H1 (cell line): Measurements from ENCODE around the gene TRMT6. TPM values are rescaled to one million over a fixed set of nuclear protein-coding genes. Genes with fewer than 3 reads are reported as not detected.

Experiments
- CTCF ChIA-PET: fragments of 300-600 bp; sonication (Branson Sonifier 250); formaldehyde crosslinking; loops from one replicate; lab custom pipeline; 2021; ENCODE audit not compliant: partially characterized antibody; lab: Charles Lee
- POLR2A ChIA-PET: fragments of 300-600 bp; sonication (Branson Sonifier 250); formaldehyde crosslinking; loops from one replicate; lab custom pipeline; 2021; ENCODE audit warnings: inconsistent platforms; ENCODE audit not compliant: partially characterized antibody; lab: Charles Lee
- DNase-seq, 2 experiments: peaks; one replicate each; pipeline versions ENCODE4 v3.0.0 to v3.0.0-alpha.2; 2010 to 2022; ENCODE audit warnings: low spot score in 2 of 2, low read depth in 1 of 2, mixed read lengths in 1 of 2
- FAIRE-seq: peaks from 2 replicates; lab custom pipeline; 2011; peaks lifted over from hg19 to GRCh38; lab: Jason Lieb, UNC
- H2AFZ ChIP-seq: 2 replicates; pipeline ENCODE4 v1.8.1; 2012; ENCODE audit warnings: low read length, inconsistent platforms
- H2AK5ac ChIP-seq: 2 replicates; pipeline ENCODE4 v1.6.1; 2013; ENCODE audit warnings: low read depth, low read length
- H2BK120ac ChIP-seq: replicated peaks from 2 replicates; pipeline ENCODE3; 2013; ENCODE audit warnings: low read depth, low read length, inconsistent platforms
- H2BK12ac ChIP-seq: 2 replicates; pipeline ENCODE4 v1.6.1; 2013; ENCODE audit warnings: low read depth, low read length
- H2BK15ac ChIP-seq: 2 replicates; pipeline ENCODE4 v1.6.1; 2013; ENCODE audit warnings: low read length
- H2BK20ac ChIP-seq: 2 replicates; pipeline ENCODE4 v1.6.1; 2013; ENCODE audit warnings: low read length
- H2BK5ac ChIP-seq: 2 replicates; pipeline ENCODE4 v1.6.1; 2013; ENCODE audit warnings: low read depth, low read length
- H3K14ac ChIP-seq: 2 replicates; pipeline ENCODE4 v1.6.1; 2013; ENCODE audit warnings: inconsistent platforms; ENCODE audit not compliant: insufficient read length
- H3K18ac ChIP-seq: 2 replicates; pipeline ENCODE4 v1.6.1; 2013; ENCODE audit warnings: low read length; ENCODE audit errors: extremely low read depth
- H3K23ac ChIP-seq: 2 replicates; pipeline ENCODE4 v1.6.1; 2013; ENCODE audit warnings: inconsistent platforms; ENCODE audit not compliant: insufficient read length
- H3K23me2 ChIP-seq: 2 replicates; pipeline ENCODE4 v1.6.1; 2013; ENCODE audit warnings: low read depth, low read length
- H3K27ac ChIP-seq: 2 replicates; pipeline ENCODE4 v1.6.1; 2011; ENCODE audit warnings: low read depth, low read length, inconsistent platforms
- H3K27me3 ChIP-seq, 4 experiments: replicated peaks in 1 of 4; 1 replicate in 1 of 4; 2 replicates in 3 of 4; pipeline versions ENCODE4 v1.6.1 to v1.8.1; 2011 to 2013; ENCODE audit warnings: low read length in 3 of 4, mild to moderate bottlenecking in 3 of 4, inconsistent platforms in 2 of 4, mixed read lengths in 2 of 4, moderate library complexity in 1 of 4; ENCODE audit not compliant: control insufficient read depth in 3 of 4, insufficient read depth in 3 of 4; ENCODE audit errors: extremely low read depth in 1 of 4
- H3K36me3 ChIP-seq, 4 experiments: 2 replicates each; pipeline versions ENCODE4 v1.6.1 to v1.8.1; 2011 to 2013; ENCODE audit warnings: mild to moderate bottlenecking in 4 of 4, low read length in 3 of 4, moderate library complexity in 2 of 4, control low read depth in 1 of 4, inconsistent platforms in 1 of 4; ENCODE audit not compliant: insufficient read depth in 4 of 4, control insufficient read depth in 2 of 4
- H3K4ac ChIP-seq: replicated peaks from 2 replicates; pipeline ENCODE3; 2013; ENCODE audit warnings: low read length, low read depth, mixed read lengths, inconsistent platforms; ENCODE audit not compliant: insufficient read length
- H3K4me1 ChIP-seq, 4 experiments: replicated peaks in 1 of 4; 1 replicate in 1 of 4; 2 replicates in 3 of 4; pipeline versions ENCODE4 v1.6.1 to v1.8.1; 2011 to 2013; ENCODE audit warnings: low read length in 3 of 4, inconsistent platforms in 2 of 4, mixed read lengths in 1 of 4; ENCODE audit not compliant: insufficient read depth in 4 of 4, control insufficient read depth in 3 of 4
- H3K4me2 ChIP-seq, 2 experiments: 2 replicates each; pipeline versions ENCODE4 v1.6.1 to v1.8.1; 2011 to 2013; ENCODE audit warnings: low read depth in 2 of 2, low read length in 2 of 2, control low read depth in 1 of 2, inconsistent platforms in 1 of 2, mild to moderate bottlenecking in 1 of 2; ENCODE audit not compliant: insufficient read depth in 1 of 2
- H3K4me3 ChIP-seq, 4 experiments: fragments of 200-600, 300-600 bp in 1 of 4; sonication (generic), shearing (Covaris generic), sonication (Bioruptor Twin) in 1 of 4; 2 replicates each; pipeline versions ENCODE4 v1.5.1 to v1.8.1; 2011 to 2016; ENCODE audit warnings: low read length in 4 of 4, low read depth in 3 of 4, control low read depth in 2 of 4, inconsistent platforms in 2 of 4, mild to moderate bottlenecking in 2 of 4, mixed read lengths in 1 of 4, moderate library complexity in 1 of 4; ENCODE audit not compliant: insufficient read depth in 2 of 4; ENCODE audit errors: extremely low read depth in 1 of 4
- H3K56ac ChIP-seq: replicated peaks from 2 replicates; pipeline ENCODE3; 2013; ENCODE audit warnings: low read depth, mild to moderate bottlenecking, mixed read lengths, low read length, inconsistent platforms; ENCODE audit not compliant: insufficient read length
- H3K79me1 ChIP-seq: 2 replicates; pipeline ENCODE4 v1.6.1; 2013; ENCODE audit warnings: low read depth, low read length, control low read depth
- H3K79me2 ChIP-seq, 2 experiments: 2 replicates each; pipeline versions ENCODE4 v1.6.1 to v1.8.1; 2012 to 2013; ENCODE audit warnings: low read length in 2 of 2, mild to moderate bottlenecking in 2 of 2, inconsistent platforms in 1 of 2; ENCODE audit not compliant: insufficient read depth in 2 of 2, control insufficient read depth in 1 of 2
- H3K9ac ChIP-seq, 4 experiments: replicated peaks in 1 of 4; 1 replicate in 1 of 4; 2 replicates in 3 of 4; pipeline versions ENCODE4 v1.6.1 to v1.8.1; 2011 to 2013; ENCODE audit warnings: low read depth in 3 of 4, low read length in 3 of 4, control low read depth in 2 of 4, mild to moderate bottlenecking in 2 of 4, moderate library complexity in 2 of 4, inconsistent platforms in 1 of 4; ENCODE audit errors: extremely low read depth in 1 of 4
- H3K9me3 ChIP-seq, 2 experiments: 2 replicates each; pipeline versions ENCODE4 v1.6.1 to v1.8.1; 2012 to 2013; ENCODE audit warnings: mild to moderate bottlenecking in 2 of 2, moderate library complexity in 2 of 2, control low read depth in 1 of 2, inconsistent platforms in 1 of 2, low read depth in 1 of 2, low read length in 1 of 2, mixed read lengths in 1 of 2; ENCODE audit not compliant: insufficient read depth in 2 of 2
- H4K20me1 ChIP-seq, 2 experiments: replicated peaks in 1 of 2; 2 replicates each; pipeline versions ENCODE3 to v1.8.1; 2011 to 2013; ENCODE audit warnings: inconsistent platforms in 2 of 2, low read length in 2 of 2, mild to moderate bottlenecking in 1 of 2; ENCODE audit not compliant: insufficient read depth in 2 of 2, control insufficient read depth in 1 of 2
- H4K5ac ChIP-seq: 2 replicates; pipeline ENCODE4 v1.6.1; 2013; ENCODE audit warnings: low read length, low read depth, mixed read lengths, inconsistent platforms; ENCODE audit not compliant: insufficient read length
- H4K8ac ChIP-seq: 2 replicates; pipeline ENCODE4 v1.8.0; 2013; ENCODE audit warnings: mild to moderate bottlenecking, moderate library complexity, low read length, inconsistent platforms; ENCODE audit not compliant: insufficient read depth; ENCODE audit errors: extremely low read depth
- H4K91ac ChIP-seq: replicated peaks from 2 replicates; pipeline ENCODE3; 2013; ENCODE audit warnings: low read length, mixed read lengths, inconsistent platforms; ENCODE audit not compliant: insufficient read length
- CBX5 ChIP-seq: fragments of 300-800, 300-1000 bp; sonication (generic); IDR thresholded peaks from 2 replicates; pipeline ENCODE4 v1.7.1; 2016; ENCODE audit warnings: antibody characterized with exemption, low read length, low read depth
- WGBS, 2 experiments: shearing (Covaris generic) in 1 of 2; methylation state at CpG; one replicate each; pipeline versions ENCODE4 v1.1.6 to v1.1.7; 2013 to 2015; ENCODE audit warnings: low lambda C conversion rate in 2 of 2, mixed read lengths in 2 of 2, inconsistent platforms in 1 of 2, low coverage in 1 of 2, missing lambda C conversion rate in 1 of 2; ENCODE audit not compliant: insufficient replicate concordance in 2 of 2, insufficient coverage in 1 of 2, insufficient read length in 1 of 2; ENCODE audit errors: extremely low coverage in 1 of 2, missing lambda C conversion rate in 1 of 2; 5-methylcytosine and 5-hydroxymethylcytosine counted together
- polyA plus RNA-seq, 7 experiments: library from polyadenylated mRNA; depleted of rRNA in 3 of 7; stranded (reverse) in 5 of 7; unstranded in 2 of 7; fragments of >200 nt in 5 of 7; fragments of 200-250 nt in 2 of 7; gene quantifications; 1 replicate in 5 of 7; 2 replicates in 1 of 7; 4 replicates in 1 of 7; pipeline versions ENCODE4 v1.2.1 to v1.2.3, GENCODE V29; 2011 to 2013; ENCODE audit warnings: missing spikeins in 2 of 7, mixed read lengths in 2 of 7
- total RNA-seq: library from RNA; stranded (reverse); fragmentation: NEBNext Ultra II Directional; extraction: Animal tissue kit (Norgen Biotek cat#: 25700); gene quantifications from 2 replicates; pipeline ENCODE4 v1.2.1, GENCODE V29; 2021

Gene TRMT6
- total and polyA plus RNA-seq, 2 of the 8 experiments (the other 6 are each of a cell fraction or from before 2014, with no cell fraction given), result 6.9 to 23.3 TPM

- Histone ChIP-seq H3K4ac (no peak overlapping the region), H4K5ac (no peak overlapping the region), H2BK12ac (no peak overlapping the region), H3K23ac (no peak overlapping the region), H3K14ac (no peak overlapping the region), H3K36me3 (no peaks in the 10 kb centered on the region), H4K8ac (no peak overlapping the region), H3K27me3 (no peaks in the 10 kb centered on the region), H3K4me3 (no peak overlapping the region), H3K23me2 (no peaks in the 10 kb centered on the region), H3K18ac (no peak overlapping the region), H3K4me2 (no peak overlapping the region), H2BK5ac (no peak overlapping the region), H2AFZ (no peak overlapping the region), H2AK5ac (no peak overlapping the region), H2BK15ac (no peak overlapping the region), H3K4me1 (0 out of 7 replicates have a peak, but pooled peaks cover 0 to 1% (median 0%) of the 10 kb centered on the region in 4 experiments), H4K20me1 (no peaks in the 10 kb centered on the region), H2BK120ac (no peak overlapping the region), H4K91ac (no peak overlapping the region), H3K27ac (no peak overlapping the region), H3K79me1 (no peaks in the 10 kb centered on the region), H3K79me2 (no peaks in the 10 kb centered on the region), H3K56ac (no peak overlapping the region), H2BK20ac (no peak overlapping the region), H3K9me3 (no peaks in the 10 kb centered on the region), H3K9ac (no peak overlapping the region)
- TF ChIP-seq CBX5, result no peak
- DNase-seq (no peak), FAIRE-seq (no peak)
- 88% methylated on average over 8 of the region's 8 CpGs; no CpG with 5 or more reads in 1 of the 2 experiments for WGBS, 2 experiments
- ChIA-PET CTCF (interaction anchor here (0.6 to 1.9 kb wide), 3 partner anchors 10 to 1375 kb away, joined by 3 to 8 read pairs (median 3); no protein-coding TSS in a partner anchor), POLR2A (no interaction called here)
Measured at GRCh38 chr20:5928836-5929715, 21.3 kb downstream of the TRMT6 start.
